ENCODE data around the gene SAMD8. TPM values are rescaled to one million over a fixed set of nuclear protein-coding genes. Genes with fewer than 3 reads are reported as not detected.

SAMD8 gene
- total and polyA plus RNA-seq, 2 donors (not counting 3 experiments of a cell fraction or from before 2014, with no cell fraction given), result 19.6 to 22.8 TPM

GRCh38 chr10:75136346-75136745, 24.9 kb downstream of the SAMD8 start:
- Histone ChIP-seq H3K27ac (ENCODE audit: insufficient read depth, low read depth, low read length) (no peak overlapping the region), H3K27me3 (ENCODE audit: control insufficient read depth in 2 of 2, insufficient read depth in 2 of 2, low read length in 2 of 2) (no peaks in the 10 kb centered on the region), H2AFZ (ENCODE audit: low read depth, low read length) (no peak overlapping the region), H3K4me1 (ENCODE audit: control insufficient read depth, extremely low read depth, insufficient read depth, low read length) (peaks cover 7% of the 10 kb centered on the region), H3K36me3 (ENCODE audit: control insufficient read depth in 2 of 2, extremely low read depth in 1 of 2, insufficient read depth in 2 of 2, low read length in 2 of 2) (no peaks in the 10 kb centered on the region), H3K4me2 (ENCODE audit: insufficient read depth, low read length) (no peak overlapping the region), H3K9me1 (replicated peaks; ENCODE audit: control insufficient read depth, extremely low read depth, insufficient read depth, low read length) (no peaks in the 10 kb centered on the region), H3K9me3 (replicated peaks; ENCODE audit: control insufficient read depth, insufficient read depth, low read length) (no peaks in the 10 kb centered on the region), H4K20me1 (replicated peaks; ENCODE audit: control insufficient read depth, extremely low read depth, insufficient read depth, low read length) (no peaks in the 10 kb centered on the region), H3K79me2 (ENCODE audit: control insufficient read depth, insufficient read depth, low read length) (peaks cover 30% of the 10 kb centered on the region), H3K9ac (replicated peaks; ENCODE audit: extremely low read depth, insufficient read depth, low read length) (no peak overlapping the region), H3K4me3 (replicated peaks in 1 of 3; ENCODE audit: insufficient read depth in 1 of 3, low read depth in 1 of 3, low read length in 3 of 3) (no peak overlapping the region)
- BruUV-seq (replicated peaks), result no TSS peak
- intact Hi-C loops (cut with micrococcal nuclease) (no loop called here), dilution Hi-C loops (cut with MboI; ENCODE audit: extremely low pct_ligation_motif_present, low sequenced_read_pairs) (no loop called here)
- TF ChIP-seq MYC (IDR thresholded peaks at IDR 0.05; ENCODE audit: low read depth, low read length) (no peak), FOS (IDR thresholded peaks at IDR 0.05; ENCODE audit: borderline replicate concordance, insufficient read depth, low read length) (no peak)
- ChIA-PET CTCF (interaction anchor here (0.8 kb wide), 1 partner anchor 9 kb away, joined by 3 read pairs; no protein-coding TSS in a partner anchor), POLR2A (no interaction called here)
- no peak for FAIRE-seq
- no peak for DNase-seq (ENCODE audit: low read depth, low spot score)

DNA sequence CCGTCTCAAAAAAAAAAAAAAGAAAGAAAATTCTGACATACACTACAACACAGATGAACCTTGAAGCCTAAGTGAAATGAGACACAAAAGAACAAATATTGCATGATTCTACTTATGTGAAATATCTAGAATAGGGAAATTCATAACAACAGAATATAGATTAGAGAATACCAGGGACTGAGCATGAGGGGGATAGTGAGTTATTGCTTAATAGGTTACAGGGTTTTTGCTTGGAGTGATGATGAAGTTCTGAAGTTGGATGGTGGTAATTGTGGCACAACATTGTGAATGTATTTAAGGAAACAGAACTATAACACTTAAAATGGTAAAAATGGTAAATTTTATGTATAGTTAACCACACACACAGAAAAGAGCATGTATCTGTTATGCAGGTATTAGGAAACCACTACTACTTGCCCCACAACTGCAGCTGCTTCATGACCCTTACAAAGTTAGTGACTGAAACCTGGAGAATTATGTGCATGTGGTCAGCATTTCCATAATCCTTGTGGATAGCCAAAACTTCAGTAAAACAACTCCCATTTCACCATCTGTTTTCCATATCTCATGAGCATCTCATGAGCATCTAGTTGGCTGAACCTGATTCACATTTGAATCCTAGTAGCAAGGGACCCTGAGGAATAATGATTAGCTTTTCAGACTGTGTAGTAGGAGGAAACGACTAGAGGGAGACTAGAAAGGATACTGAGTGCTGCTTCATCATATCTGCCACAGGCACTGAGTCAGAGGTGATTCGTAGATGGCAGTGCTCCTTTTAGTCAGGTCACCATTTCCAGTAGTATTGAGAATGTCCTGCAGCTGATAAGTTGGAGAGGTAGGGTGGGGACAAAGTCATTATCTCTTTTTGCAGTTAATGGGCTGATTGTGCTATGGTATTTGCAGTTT, 26.3 kb downstream of the SAMD8 start:
- FAIRE-seq, result peak; percentile 42
- ChIA-PET CTCF (no interaction called here), POLR2A (no interaction called here)
- DNase-seq (ENCODE audit: low read depth, low spot score), result peak; percentile 41
- Histone ChIP-seq H4K20me1 (replicated peaks; ENCODE audit: control insufficient read depth, extremely low read depth, insufficient read depth, low read length) (no peaks in the 10 kb centered on the region), H3K36me3 (ENCODE audit: control insufficient read depth in 2 of 2, extremely low read depth in 1 of 2, insufficient read depth in 2 of 2, low read length in 2 of 2) (no peaks in the 10 kb centered on the region), H3K4me1 (ENCODE audit: control insufficient read depth, extremely low read depth, insufficient read depth, low read length) (peaks cover 7% of the 10 kb centered on the region), H3K9me1 (replicated peaks; ENCODE audit: control insufficient read depth, extremely low read depth, insufficient read depth, low read length) (no peaks in the 10 kb centered on the region), H3K27ac (ENCODE audit: insufficient read depth, low read depth, low read length) (no peak overlapping the region), H3K27me3 (ENCODE audit: control insufficient read depth in 2 of 2, insufficient read depth in 2 of 2, low read length in 2 of 2) (no peaks in the 10 kb centered on the region), H3K9ac (replicated peaks; ENCODE audit: extremely low read depth, insufficient read depth, low read length) (no peak overlapping the region), H3K4me3 (replicated peaks in 1 of 3; ENCODE audit: insufficient read depth in 1 of 3, low read depth in 1 of 3, low read length in 3 of 3) (no peak overlapping the region), H3K4me2 (ENCODE audit: insufficient read depth, low read length) (no peak overlapping the region), H3K9me3 (replicated peaks; ENCODE audit: control insufficient read depth, insufficient read depth, low read length) (no peaks in the 10 kb centered on the region), H3K79me2 (ENCODE audit: control insufficient read depth, insufficient read depth, low read length) (peaks cover 25% of the 10 kb centered on the region), H2AFZ (ENCODE audit: low read depth, low read length) (no peak overlapping the region)
- dilution Hi-C loops (cut with MboI; ENCODE audit: extremely low pct_ligation_motif_present, low sequenced_read_pairs), result no loop called here
- no peak for TF ChIP-seq POLR2AphosphoS5 (IDR thresholded peaks at IDR 0.05; ENCODE audit: insufficient read depth, low read depth, low read length)
- peak; percentile 42 for TF ChIP-seq FOS (IDR thresholded peaks at IDR 0.05; ENCODE audit: borderline replicate concordance, insufficient read depth, low read length)
- TF ChIP-seq MYC (IDR thresholded peaks at IDR 0.05; ENCODE audit: low read depth, low read length), result no peak
- intact Hi-C loops (cut with micrococcal nuclease), result no loop called here
- no TSS peak for BruUV-seq (replicated peaks)
